ENCODE data around the gene MSRB3.
"Not testable (repeated sequence)": the region's sequence is repeated elsewhere in the genome, so short reads cannot be mapped to it uniquely, and the experiment has no call there.

Gene MSRB3

DNA sequence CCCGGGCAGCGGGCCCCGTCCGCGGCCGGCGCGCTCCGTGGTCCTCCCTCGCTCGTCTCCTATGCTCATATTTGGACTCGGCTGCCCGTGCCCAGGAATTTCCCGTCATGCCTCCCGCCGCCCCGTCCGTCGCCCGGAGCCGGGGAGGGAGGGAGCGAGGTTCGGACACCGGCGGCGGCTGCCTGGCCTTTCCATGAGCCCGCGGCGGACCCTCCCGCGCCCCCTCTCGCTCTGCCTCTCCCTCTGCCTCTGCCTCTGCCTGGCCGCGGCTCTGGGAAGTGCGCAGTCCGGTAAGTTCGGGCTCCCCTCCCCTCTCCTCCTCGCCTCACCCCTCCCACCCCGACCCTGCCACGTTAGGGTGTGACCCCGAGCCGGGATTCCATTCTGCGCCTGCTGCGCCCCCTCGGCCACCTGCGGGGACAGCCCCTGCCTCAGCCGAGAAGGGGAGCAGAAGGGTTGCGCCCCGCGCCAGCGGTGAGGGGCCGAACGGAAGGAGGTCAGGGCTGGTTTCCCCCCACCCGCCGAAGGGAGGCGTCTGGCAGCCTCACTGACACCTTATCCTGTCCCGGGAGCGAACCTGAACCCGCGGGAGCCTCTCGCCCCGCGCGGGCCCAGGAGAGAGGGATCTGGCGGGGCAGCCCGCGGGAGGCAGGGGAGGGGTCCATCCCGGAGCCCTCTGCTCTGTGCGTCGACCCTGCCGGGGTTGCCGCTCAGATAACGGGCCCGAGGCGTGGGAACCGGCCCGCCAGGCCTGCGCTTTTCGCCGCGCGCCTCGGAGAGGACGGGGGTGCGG is at the start of gene MSRB3:
Gene MSRB3 (plus strand): TSS at position 108 of the 793 bp plus-strand sequence. CDS start 29,897 bp downstream, outside the sequence.
- peak; percentile 84 for DNase-seq

DNA sequence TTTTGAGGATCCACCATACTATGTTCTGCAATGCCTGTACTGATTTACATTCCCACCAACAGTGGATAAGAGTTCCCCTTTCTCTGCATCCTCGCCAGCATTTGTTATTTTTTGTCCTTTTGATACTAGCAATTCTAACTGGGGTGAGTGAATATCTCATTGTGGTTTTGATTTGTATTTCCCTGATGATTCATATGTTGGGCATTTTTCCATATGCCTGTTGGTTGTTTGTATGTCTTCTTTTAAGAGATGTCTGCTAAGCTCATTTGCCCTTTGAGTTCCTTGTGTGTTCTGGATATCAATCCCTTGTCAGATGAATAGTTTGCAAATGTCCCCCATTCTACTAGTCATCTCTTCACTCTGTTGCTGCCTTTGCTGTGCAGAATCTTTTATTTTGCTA is 49.0 kb upstream of the MSRB3 start:
- peak; percentile 83 for DNase-seq

DNA sequence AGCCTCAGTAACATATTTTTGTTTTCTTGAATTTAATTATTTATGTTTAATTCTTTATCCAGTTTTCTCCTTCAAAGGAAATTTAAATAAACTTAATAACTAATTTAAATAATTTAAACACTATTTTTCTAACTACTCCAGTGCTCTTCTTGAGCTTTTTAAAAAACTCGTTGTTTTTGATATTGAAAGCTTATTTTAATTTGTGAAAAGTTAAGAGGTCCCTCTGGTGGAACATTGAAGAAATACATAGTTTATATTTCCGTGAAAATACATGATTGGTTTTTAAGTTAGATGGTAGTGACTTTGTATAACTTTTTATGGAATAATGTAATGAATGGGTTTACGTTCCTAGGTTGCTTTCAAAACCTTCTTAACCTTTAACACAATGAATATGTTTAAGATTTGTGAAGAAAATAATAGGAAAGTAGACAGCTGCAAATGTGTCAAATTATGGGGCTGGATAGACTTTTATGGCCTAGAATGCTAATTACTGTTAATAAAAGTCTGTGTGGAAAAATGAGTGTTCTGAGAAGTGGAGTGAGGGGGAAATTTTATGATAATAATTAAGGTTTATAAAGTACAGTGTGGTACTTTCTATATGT is 45.9 kb upstream of the MSRB3 start:
- DNase-seq, result peak; percentile 25

DNA sequence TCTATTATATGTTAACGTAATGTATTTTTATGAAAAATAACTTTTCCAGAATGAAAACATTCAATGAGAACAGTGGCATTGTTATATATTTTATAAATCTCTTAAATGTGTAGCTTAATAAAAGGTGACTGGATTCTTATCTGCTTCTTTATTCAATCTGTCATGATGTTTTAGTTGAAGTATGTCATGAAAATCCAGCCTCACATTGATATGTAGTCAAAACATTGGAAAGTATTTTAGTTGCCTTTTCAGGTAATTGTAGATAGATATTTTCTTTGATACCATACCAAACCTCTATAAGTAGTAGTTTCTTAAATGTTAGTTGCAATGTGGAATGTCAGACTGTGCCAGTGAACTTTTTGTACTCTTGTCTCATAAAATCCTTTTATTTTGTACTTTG is 41.3 kb upstream of the MSRB3 start:
- DNase-seq, result no peak

DNA sequence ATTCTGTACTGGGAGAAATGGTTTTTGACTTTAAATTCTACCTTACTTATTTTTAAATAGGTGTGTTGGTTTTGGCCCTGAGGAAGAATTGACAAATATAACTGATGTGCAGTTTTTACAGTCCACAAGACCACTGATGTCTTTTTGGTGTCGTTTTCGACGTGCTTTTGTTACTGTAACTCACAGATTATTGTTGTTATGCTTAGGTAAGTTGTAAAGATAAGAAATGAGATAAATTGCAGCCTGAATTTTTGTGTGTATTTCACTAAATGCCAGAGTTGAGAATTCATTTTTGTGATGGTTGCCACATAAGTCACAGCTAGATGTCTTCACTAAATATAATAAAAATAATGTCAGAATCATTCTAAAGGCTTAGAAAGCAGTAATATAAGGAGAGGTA is 39.9 kb upstream of the MSRB3 start:
- no peak for DNase-seq

DNA sequence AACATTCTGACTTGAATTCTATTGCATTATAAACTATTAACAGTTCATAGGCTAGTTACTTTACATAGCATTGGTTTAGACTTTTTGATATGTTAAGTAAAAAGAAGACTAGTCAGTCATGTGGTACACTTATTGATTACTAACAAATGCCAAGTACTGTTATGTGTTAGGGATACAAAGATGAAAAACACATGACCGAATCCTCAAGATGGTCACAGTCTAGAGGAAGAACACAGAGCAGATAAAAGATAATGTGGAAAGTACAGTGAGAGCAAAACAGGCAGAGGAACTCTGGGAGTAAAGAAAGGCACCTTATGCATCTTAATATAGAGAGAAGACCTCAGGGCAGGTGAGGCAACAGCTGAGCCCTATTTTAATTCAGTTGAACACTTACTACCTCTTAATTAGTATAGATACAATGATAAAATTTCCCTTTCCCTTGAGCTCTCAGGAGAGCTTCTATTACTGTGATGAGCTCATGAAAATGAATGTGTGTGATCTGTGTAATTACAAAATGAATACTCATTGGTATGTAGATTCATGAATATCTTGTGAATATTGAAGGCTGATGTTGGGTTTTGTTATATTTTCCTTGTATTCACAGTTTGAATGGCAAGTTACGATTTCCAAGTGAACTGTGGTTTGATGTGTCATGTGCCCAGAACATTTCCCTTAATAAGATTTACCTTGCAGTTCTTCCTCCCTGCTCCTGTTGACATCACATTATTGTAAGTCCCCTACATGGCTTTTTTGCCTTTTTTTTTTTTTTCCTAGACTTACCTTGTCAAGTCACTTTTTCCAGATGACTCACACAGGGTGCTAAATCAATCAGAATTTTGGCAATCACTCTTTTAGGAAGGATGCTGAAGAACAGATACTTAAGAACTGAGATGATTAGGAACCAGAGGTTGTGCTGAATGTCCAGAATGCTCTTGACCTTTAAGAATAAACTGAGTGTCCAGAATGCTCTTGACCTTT is 29.5 kb upstream of the MSRB3 start:
- no peak for DNase-seq

DNA sequence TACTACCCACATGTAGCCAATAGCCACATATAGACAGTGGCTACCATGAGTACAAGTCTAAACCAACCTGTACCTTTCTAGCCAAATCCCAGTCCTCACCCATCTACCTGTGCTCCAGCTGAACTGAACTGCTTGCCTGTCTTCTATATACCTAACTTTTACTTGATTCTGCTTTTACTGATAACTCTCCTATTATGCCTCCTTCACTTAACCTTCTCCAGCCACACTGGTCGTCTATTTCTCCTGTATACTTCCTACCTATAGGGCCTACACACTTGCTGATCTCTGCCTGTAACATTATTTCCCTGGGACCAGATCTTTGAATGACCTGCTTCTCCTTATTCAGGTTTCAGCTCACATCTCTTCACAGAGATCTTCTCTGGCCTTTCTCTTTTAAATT is 26.0 kb upstream of the MSRB3 start:
- DNase-seq, result no peak

DNA sequence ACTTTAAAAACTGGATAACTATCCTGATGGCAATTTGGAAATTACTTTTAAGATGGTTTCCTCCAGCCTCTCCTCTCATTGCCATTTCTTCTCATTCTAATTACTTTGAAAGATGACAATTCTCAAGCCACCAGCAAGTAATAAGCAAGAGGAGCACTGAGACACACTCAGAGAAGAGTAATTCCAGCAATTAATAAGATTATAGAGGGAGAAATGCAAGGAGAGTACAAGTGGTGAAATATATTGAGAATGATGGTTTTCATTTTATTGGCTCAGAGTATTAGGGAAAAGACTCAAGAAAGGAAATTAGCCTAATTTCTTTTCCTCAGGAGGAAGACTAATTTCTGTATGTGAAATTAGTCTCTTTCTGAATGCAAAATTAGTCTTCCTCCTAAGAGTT is 20.5 kb upstream of the MSRB3 start:
- DNase-seq, result no peak

DNA sequence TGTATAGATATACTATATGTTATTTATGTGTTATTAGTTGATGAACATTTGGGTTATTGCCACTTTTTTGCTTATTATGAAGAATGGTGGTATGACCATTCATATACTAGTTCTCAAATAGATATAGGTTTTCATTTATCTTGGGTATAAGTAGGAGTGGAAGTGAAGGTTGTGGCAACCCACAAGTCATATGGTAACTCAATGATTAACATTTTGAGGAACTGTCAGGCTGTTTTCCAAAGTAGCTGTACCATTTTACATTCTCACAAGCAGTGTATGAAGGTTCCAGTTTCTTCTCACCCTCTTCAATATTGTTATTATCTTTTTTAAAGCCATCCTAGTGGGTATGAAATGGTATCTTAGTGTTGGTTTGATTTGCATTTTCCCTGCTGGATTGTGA is 19.0 kb upstream of the MSRB3 start:
- DNase-seq, result no peak

DNA sequence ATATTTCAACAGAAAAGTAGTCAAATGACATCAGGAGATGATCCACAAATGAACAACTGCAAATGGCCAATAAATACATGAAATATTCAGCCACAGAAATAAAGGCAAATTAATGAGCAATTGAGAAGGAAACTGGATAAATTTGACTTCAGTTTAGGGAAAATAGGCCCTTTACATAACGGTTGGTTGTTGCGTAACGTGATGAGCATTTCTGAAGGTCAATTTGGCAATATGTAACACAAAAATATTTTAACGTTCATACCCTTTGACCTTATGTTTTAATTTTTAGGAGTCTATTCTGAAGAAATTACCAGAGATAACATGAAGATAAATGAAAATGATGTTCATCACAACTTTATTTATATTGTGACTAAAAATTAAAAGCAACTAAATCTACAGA is 14.7 kb upstream of the MSRB3 start:
- no peak for DNase-seq

DNA sequence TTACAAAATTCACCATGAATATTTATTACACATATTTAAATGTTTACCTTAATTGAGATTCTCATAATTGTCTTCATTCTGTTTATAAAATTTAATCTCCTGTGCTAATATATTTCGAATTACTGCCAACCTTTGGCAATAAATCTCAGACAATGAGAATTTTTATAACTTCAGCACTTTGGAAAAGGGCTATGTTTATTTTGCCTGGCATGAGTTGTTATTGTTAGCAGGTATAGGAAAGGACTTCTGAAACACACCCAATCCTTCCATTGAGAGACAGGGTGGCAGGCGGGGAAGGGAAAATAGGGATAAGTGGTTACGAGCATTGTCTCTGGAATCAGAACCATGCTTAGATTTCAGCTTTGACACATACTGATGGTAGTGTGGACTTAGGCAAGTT is 12.1 kb upstream of the MSRB3 start:
- DNase-seq, result no peak

DNA sequence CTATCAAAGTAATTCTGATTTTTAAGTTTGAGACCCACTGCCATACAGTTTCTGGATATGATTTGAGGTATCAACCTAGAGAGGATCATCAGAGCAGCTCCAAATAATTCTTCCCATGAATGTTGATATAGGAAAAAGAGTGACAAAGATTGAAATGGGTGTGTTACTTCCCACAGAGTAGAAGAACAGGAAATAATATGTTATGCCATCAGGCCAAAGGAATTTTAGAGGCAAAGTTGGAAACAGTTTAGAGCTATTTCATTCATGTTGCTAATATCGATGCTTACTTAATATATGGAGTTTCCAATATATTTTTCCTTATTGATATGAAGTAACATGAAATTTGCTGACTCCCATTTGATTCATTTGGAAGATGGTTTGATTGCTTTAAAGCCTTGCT is 8.9 kb upstream of the MSRB3 start:
- DNase-seq, result peak; percentile 34

DNA sequence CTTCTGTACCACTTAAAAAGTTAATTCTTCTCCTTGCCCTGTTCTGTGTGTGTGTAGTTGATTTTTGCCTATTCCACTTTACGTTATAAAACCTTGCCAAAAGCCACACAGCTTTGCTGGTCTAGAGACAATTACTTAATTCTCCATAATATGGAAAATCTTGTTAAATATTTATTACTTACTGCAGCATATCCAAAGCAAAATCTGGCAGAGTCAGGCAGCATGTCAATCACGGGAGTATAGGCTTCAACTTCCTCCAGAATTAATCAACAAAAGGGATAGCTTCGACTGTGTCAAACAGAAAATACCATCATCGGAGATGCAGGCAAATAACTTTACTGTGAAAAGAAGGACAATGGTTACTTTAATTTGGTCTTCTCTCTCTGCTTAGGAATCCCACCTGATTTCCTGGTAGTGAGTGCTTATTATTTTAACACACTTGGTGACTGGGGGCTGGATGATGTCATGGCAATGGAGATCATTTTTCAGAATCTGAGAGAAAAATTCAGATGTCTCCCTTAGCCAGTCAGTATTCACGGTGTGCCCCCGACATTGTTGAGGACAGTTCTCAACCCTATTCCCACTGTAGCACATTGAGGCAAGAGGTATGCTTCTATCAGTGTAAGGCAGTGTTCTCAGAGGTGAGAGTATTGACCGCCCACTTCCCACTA is 3.7 kb upstream of the MSRB3 start:
- no peak for DNase-seq

DNA sequence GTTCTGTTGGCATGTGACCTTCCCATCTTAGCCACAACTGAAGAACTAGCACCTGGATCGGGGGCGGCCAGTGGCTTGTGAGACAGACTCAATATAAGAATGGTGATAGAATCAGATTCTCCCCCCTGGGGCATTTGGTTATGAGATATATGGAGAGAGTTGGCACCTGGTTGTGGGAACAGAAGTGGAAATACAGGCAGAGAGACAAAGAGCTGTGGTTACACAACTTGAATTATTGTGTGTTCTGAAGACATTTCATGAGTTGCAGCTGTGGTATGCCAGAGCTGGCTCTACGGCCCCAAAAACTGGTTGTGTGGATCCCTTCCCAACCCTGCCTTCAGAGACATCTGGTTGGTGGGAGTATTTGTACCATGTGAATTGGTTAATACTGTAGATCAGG is 2.9 kb upstream of the MSRB3 start:
- DNase-seq, result no peak

DNA sequence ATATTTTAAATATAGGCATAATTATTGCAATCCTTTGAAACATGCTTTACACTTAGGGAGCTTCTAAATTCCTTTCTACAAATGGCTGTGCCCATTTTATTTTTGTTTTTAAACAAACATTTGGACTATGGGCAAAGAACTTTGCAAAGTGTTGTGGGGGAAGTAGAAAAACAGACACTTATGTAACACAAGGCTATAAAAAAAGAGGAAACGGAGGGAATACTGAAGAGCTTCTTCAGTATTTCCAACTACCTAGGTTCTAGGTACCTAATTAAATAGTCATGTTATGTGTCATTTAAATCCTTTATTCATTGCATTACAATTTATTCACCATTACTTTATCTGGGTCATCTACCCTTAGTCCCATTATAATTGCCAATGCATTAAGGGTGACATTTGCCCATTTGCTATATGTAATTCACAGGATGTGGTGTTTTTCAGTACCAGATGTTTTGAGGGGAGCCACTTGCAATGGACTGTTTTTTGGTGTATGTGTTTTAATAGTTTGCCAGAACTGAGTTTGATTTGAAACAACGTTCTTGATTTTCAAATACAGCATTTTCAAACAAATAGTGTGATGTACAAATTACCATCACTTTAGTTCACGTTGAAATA is 1.5 kb upstream of the MSRB3 start:
- no peak for DNase-seq

DNA sequence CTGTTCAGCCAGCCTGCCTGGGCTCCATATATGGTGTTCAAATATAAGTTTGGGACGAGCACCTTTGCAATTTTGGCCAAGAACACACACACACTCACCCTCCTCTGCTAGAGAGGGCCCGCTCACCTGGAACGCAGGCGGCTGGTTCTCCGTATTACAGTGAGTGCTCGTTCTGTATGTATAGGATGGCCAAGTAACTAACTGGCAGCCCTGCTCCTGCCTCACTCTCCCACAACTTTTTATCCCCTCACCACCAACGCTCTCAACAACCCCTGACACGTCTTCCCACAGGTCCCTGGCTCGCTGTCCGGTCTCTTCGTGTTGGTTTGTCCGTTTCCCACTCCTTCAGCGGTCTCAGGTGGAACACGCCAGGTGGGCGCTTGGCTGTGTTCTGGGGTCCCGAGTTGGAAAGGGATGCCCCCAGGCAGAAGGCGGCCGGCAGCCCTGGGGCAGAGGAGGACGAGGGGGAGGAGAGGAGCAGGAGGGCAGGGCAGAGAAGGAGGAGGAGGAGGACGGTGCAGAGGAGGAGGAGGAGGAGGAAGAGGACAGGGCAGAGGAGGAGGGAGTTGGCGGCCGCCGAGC is 398 bp upstream of the MSRB3 start:
- no peak for DNase-seq

DNA sequence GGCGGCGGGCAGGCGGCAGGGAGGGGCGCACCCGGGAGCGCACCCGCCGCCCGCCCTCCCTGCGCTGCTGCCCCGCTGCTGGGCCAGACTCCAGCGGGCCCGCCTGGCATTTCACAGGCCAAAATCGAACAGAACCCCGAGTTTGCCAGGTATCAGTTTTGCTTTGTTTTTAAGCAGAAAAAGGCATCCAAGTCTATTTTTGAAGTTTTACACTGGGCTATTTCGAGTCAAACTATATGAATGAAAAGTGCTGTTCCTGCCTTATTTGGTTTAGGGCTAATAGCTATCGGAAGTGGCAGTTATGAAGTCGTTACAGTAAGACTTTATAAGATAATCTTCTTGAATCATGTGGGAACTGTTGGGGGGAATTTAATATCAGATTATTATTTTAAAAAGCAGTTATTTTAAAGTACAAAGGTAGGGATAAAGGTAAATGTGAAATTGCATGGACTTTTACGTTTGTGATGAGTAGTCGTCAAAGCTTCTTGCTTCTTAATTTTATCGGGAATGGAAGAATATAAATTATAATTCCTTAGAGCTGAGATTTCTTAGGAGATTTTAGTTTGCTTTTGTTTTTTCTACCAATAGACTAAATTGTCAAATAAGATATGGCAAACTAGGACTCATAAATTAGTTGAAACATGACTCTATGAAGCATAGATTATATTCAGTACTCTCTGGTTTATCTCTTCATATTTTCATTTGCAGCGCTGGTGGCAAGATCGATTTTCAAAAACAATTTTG is 1.1 kb downstream of the MSRB3 start:
- DNase-seq, result peak; percentile 63

DNA sequence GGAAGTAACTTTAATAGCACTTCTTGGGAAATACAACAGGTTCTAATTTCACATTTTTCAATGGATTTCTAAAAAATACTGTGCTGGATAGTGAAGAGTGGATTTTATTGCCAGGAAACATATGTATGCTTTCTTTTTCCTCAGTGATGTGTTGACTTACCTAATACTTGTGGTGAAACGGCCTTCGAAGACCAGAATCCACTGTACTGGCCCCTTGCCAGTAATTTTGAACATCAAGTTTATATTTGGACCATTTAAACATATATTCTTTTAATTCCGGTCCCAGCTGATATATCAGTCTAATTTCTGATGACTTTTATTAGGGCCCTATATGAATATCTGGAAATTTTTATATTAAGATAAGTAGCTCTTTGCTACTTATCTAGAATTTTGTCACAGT is 1.8 kb downstream of the MSRB3 start:
- DNase-seq, result peak; percentile 26

DNA sequence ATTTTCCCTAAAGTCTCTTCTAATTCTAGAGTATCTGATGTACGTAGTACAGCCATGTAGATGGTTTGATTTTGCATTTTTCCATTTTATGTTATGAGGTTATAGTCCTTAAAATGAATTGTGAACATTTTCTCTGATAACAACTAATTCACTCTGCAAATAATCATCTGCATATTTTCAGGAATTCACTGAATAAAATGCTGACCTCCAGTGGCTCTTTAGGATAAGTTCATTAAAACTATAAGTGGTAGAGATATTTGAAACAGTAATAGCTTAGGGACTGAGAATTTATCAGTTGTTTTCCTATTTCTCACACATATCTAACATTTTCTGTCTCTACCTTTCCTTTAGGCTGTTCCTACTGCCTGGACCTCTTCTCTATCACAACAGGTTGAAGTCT is 4.4 kb downstream of the MSRB3 start:
- DNase-seq, result no peak

DNA sequence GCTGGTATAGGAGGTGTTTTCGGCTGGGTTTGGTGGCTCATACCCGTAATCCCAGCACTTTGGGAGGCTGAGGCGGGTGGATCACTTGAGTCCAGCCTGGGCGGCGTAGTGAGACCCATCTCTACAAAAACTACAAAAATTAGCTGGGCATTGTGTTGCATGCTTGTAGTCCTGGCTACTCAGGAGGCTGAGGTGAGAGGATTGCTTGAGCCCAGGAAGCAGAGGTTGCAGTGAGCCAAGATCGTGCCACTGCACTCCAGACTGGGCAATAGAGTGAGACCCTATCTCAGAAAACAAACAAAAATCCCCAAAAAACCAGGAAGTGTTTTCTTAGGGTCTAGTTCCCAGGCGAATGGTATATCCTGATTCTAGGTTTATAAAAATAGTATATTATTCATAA is 7.0 kb downstream of the MSRB3 start:
- not testable (repeated sequence) for DNase-seq

DNA sequence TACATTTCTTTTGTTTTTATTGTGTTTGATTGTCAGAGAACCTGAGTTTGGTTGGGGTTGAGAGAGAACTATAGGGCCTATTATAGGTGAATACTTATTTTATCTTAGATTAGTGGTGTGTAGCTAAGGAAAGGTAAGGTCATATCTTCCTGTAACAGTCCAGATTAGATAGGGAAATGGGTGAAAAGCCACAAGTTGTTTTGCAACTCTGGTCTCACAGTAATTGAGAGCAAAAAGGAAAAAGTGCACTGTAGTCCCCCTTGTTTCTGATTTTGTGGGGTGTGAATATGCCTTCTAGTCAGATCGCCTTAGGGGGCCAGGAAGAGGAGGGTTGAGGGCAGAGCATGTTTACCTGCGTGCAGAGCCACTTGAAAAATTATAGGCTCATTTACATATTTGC is 8.9 kb downstream of the MSRB3 start:
- DNase-seq, result no peak

Data from EL (cell line).